ENCODE results near the gene RIPOR1.
"Not testable (repeated sequence)": the region's sequence is repeated elsewhere in the genome, so short reads cannot be mapped to it uniquely, and the experiment has no call there.

RIPOR1 gene

DNA sequence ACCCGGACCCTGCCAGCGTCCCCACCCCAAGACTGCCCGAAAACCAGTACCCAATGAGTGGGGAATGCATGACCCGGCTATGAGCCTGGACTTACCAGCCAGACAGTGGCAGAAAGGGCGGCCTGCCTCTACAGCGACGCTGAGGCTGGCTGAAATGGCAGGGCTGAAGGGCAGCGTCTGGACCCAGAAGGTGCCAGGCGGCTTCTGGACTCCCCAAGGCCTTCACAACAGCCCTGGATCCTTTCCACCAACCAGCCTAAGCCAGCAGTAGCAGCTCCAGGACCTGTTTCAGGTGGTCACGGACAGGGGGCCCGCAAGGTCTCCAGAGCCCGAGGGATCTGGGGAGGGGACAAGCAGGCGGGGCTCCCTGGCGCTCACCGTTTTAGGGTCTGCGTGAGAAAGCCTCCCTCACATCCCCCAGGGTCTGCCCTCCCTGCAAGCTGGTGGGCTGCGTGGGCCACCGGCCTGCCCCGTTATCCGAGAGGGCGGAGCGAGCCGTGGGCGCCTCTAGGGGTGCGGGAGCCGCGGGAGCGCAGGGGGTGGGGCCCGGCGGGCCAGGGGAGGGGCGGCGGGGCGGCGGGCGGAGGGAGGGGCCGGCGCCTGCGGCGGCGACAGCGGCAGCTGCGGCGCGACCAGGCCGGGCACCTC, at the start of gene RIPOR1:
RIPOR1 (plus strand) TSS at position 608 of the 648 bp plus-strand sequence. CDS start 9,618 bp downstream, outside the sequence.
- DNase-seq (ENCODE audit: low read depth): no peak

DNA sequence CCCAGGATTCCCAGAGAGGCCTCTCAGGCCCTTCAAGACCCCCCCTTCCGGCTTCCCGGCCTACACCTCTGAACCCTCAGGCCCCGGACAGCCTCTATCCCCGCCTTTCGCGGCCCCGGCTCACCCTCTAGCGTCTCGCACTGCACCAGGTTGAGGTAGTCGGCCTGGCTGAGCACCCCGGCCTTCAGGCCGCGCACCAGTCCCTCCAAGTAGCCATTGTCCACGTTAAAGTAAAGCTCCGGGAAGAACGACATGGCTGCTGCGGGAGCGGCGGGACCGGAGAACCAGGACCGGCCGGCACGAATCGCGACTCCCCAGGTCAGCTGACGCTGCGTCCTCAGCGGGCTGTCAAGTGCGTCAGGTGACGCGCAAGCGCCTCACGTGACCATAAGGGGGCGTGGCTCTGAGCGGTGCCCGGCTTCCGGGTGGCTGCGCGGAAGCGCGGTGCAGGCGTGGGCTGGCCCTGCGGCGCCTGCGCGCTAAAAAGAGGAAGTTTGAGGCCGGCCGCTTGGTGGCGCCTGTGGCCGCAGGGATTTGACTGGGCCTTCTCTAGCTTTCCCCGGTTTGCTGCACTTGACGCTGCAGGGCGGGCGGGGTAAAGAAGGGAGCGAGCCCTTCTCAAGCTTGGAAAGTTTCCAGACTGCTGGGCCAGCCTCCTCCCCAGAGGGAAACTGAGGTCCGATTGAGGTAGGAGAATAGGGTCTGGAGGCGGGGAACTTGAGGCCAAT, 47.6 kb upstream of the RIPOR1 start, which contains the start of gene ATP6V0D1:
ATP6V0D1 (minus strand) TSS at position 325 of the 728 bp plus-strand sequence; CDS start at position 254, 71 bp downstream.
- DNase-seq (ENCODE audit: low read depth): peak; percentile 95

DNA sequence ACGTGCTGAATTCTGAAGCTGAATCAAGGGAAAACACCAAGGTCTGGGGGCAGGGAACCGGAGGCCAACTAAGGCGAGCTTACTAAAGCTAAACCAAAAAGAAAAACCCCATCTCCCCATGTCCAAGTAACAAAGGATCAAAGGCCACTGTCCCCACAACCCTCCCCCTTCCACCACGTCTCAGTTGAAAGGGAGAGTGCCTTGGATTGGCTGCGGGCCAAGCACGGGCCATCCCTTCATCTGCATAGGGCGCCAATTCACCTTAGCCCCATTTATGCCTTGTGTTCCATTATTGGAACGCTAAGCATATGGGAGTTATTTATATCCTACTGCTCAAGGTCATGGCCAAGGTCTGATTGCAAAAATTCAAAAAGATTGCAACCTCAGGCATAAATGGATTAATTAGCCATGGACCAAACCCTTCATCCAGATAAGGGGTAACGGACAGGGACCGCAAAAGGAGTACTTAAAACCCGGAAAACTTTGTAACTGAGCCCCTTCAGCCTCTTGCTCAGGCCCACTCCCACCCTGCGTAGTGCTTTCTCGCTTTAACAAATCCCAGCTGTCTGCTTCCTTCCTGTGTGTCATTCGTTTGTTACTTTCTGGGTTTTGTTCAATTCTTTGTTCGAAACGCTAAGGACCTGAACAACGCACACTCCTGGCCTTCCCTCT, 46.9 kb upstream of the RIPOR1 start:
- no peak for DNase-seq (ENCODE audit: low read depth)

DNA sequence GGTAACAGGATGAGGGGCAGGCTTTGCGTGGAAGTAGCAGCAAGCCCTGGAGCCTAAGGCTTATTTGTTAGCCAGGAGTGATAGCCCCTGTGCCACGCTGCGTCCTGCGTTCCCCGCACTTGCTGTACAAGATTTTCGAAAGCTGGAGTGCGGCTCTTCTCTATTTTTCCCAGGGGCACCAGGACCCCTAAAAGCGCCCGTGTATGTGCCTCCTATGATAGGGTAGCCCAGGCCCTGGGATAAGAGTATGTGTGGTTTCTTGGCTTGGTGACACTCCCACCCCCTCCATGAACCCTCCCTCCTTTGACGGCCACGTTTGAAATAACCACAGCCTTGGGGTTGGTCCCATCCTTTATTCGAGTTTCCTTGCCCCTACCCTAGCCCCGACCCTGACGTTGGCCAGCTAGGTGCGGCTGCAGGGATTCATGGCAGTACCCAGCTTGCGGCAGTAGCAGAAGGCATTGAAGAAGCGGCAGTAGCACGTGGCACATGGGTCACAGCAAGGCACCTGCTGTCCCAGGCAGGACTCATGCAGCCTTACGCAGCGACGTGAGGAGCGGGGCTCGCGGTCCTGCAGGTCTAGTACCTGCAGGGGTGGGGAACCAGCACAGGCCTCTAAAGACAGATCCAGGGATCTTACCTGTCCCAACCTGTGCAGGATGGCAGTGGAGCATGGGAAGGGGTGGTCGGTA, 46.2 kb upstream of the RIPOR1 start:
- DNase-seq (ENCODE audit: low read depth): no peak

GRCh38 chr16:67483150-67483549, 45.5 kb upstream of the RIPOR1 start, which contains the start of gene AGRP:
TSS of gene AGRP (minus strand) at chr16:67483547. CDS start at chr16:67483398, 149 bp downstream.
- no peak for DNase-seq (ENCODE audit: low read depth)

GRCh38 chr16:67483731-67484525, 44.7 kb upstream of the RIPOR1 start:
- no peak for DNase-seq (ENCODE audit: low read depth)

- no peak for DNase-seq (ENCODE audit: low read depth)
Measured at GRCh38 chr16:67486805-67487204, 41.8 kb upstream of the RIPOR1 start.

- not testable (repeated sequence) for DNase-seq (ENCODE audit: low read depth)
Measured at GRCh38 chr16:67487561-67487960, 41.1 kb upstream of the RIPOR1 start.

DNA sequence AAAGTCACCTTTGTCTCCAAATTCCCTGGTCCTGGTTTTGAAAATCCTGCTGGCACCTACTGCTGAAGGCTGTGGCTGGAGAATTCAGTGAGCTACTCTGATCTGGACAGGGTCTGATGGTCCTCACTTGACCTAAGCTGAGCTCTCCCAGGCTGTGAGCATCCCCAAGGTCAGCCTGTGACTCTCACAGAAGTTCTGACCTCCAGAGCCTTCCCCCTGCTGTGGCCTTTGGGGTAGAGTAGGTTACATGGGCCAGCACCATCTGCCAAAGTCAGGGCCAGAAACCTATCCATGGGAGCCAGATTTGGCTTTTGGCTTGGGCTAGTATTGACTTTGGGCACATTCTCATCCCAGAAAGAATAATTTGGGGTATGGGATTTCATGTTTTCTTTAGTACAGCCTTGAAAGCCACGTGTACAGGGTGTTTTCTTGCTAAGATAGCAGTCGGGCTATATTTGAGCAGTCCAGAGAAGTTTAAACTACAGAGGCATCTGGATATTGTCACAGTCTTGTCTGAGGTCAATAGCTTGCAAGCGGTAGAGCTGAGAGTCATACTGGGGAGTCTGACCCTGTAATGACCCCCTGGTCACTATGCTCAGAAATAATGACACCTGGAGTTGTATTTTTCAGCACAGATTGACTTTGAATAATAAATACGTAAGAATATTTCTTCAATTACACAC, 39.1 kb upstream of the RIPOR1 start:
- no peak for DNase-seq (ENCODE audit: low read depth)

GRCh38 chr16:67490335-67491096, 38.1 kb upstream of the RIPOR1 start:
- peak; percentile 74 for DNase-seq (ENCODE audit: low read depth)

DNA sequence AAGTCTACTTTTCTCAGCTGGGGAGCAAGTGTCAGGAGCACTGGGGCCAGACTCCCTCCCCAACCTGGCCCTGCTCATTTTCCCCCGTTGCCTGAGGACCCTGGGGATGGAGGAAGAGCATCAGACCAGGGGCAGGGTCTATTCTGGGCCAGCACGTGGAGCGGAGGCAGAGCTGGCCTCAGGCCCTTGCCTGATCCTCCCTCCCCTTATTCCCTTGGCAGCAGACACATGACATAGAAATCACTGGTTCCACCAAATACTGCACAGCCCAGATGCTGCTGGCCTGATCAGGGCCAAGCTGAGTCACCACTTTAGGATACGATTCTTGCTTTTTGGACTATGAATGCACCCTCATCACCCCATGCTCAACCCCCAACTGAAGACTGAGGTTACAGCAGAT, 29.5 kb upstream of the RIPOR1 start:
- peak; percentile 83 for DNase-seq (ENCODE audit: low read depth)

DNA sequence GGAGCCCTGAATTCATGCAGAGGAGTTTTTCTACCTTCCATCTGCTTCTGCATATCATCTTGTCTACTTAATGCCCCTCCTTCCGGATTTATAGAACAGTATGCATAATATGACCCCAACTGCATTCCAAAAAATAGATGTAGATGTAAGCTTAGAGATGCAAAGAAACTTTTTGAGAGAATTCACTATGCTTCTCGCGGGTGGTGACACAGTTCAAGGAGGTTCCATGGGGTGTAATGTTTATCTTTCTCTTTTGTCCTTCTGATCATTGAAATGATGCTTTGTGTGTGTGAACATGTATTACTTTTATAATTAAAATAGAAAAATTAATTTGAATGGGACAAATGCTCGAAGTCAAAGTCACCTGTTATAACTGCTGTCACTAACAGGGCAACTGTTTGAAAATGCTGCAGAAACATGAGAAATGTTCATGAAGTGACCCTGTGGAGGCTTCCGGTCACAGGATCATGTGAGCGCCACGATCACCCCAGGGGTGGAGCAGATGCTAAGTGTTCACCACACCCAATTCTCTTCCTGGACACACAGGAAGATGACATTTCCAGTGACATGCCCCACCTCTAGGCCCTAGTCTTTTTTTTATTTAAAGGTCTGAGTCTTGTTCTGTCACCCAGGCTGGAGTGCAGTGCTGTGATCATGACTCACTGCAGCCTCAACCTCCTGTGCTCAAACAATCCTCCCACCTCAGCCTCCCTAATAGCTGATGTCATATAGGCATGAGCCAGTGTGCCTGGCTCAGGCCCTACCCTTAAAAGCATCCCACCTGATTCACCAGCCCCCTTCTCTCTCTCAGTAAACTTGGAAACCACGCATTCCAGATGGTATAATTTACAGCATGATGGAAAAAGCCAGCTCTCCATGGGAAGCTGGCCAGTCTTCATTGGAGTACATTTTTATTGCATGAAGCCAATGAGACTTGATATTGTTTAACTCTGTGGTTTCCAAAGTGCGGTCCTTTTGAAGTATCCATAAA, 24.3 kb upstream of the RIPOR1 start:
- no peak for DNase-seq (ENCODE audit: low read depth)

- DNase-seq (ENCODE audit: low read depth): no peak
Measured at GRCh38 chr16:67506468-67506867, 22.2 kb upstream of the RIPOR1 start.

GRCh38 chr16:67509016-67509415, 19.6 kb upstream of the RIPOR1 start:
- no peak for DNase-seq (ENCODE audit: low read depth)

DNA sequence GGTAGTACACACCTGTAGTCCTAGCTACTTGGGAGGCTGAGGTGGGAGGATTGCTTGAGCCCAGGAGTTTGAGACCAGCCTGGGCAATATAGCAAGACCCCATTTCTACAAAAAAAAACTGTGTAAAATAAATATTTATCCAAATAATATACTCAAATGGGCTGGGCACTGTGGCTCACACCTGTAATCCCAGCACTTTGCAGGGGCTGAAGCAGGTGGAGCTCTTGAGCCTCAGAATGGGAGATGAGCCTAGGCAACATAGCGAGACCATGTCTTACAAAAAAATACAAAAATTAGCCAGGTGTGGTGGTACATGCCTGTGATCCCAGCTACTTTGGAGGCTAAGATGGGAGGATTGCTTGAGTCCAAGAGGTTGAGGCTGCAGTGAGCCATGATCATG, 14.7 kb upstream of the RIPOR1 start:
- DNase-seq (ENCODE audit: low read depth): not testable (repeated sequence)

DNA sequence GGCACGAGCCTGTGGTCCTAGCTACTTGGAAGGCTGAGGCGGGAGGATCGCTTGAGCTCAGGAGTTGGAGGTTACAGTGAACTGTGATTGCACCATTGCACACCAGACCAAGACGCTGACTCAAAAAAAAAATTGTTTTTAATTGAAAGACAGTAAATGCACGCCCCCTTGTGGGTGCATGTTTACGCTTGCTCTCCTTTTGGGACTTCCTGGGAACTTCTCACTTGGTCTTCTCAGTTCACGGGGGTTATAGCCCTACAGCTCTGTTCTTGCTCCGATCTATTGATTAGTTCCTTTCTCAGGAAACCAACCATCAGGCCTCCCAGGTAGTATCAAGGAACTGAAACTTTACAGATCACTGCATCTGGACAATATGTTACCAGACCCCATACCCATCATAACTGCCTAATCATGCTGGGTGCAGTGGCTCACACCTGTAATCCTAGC, 14.2 kb upstream of the RIPOR1 start:
- DNase-seq (ENCODE audit: low read depth): peak; percentile 79

DNA sequence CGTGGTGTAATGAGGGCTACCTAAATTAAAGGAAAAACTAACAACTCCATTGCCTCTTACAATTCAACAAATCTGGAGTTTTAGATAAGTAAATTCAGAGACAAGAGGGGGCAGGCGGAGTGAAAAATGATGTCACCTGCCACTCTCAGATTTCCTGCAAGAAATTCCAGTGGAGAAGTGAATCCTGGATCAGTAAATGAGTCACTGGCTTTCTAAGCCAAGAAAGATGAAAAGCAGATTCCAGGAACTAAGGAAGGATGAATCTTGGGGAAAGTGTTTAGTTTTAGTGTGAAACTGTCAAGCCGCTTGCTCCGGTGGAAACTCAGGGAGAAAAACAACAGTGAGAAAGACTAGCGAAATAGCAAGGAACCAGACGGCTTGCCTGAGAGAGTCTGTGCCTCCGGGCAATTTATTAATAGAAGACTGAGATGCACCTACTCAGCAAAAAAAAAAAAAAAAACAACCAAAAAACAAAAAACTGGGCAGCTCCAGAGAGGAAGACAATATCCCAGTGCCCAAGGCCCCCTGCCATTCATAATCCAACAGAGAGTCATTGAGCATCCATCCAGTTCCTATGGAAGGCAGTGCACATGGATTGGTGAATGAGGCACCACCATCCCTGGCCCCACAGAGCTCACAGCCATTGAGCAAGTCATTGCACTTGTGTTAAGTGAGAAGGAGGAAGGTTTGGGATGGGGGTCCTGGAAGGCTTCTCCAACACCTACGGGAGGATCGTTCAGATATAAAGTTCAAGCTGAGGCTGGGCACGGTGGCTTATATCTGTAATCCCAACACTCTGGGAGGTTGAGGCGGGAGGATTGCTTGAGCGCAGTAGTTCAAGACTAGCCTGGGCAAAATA, 12.1 kb upstream of the RIPOR1 start:
- no peak for DNase-seq (ENCODE audit: low read depth)

DNA sequence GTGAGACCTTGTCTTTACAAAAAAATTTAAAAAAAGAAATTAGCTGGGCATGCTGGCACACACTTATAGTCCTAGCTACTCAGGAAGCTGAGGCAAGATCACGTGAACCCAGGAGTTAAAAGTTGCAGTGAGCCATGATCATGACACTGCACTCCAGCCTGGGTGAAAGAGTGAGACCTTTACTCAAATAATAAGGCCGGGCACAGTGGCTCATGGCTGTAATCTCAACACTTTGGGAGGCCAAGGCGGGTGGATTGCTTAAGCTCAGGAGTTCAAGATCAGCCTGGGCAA, 11.5 kb upstream of the RIPOR1 start:
- no peak for DNase-seq (ENCODE audit: low read depth)

All from stromal cell of bone marrow (primary cell).